ENCODE data around the gene ELAPOR2. TPM values are rescaled to one million over a fixed set of nuclear protein-coding genes. Genes with fewer than 3 reads are reported as not detected.

Gene ELAPOR2
- total and polyA plus RNA-seq, 9 of the 15 experiments (the other 6 are each of a cell fraction or from before 2014, with no cell fraction given) = 9.2 to 72.0 (median 35.0) TPM

DNA sequence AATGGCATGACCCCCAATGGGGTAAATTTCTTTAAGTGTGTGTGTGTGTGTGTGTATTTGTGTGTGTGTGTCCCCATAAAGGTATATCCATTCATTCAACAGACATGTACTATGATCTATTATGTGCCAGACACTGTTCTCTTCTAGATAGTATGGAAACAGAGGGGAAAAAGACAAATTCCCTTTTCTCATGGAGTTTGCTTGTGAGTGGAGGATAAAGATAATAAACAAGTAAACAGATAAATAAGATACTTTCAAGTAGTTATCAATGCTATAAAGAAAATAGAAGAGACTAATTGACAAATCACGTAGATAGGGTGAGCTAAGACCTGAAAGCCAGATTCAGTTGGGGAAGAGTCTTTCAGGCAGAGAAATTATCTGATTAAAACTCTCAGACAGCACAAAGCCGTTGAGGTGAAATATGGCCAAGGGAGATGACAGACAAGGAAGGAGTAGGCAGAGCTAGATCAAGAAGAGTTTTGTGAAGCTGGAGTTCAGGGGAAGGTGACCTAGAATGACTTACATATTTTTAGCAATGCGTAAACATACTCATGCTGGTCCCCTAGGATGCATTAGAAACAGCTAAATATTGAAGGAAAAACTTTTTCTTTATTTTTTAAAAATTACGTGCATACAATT lies 47.6 kb upstream of the ELAPOR2 start (continued):
- TF ChIP-seq REST (IDR thresholded peaks at IDR 0.05; ENCODE audit: borderline replicate concordance) (peak; percentile 24; the same call in 1 of the 2 replicates), REST (CRISPR knock-in tag; IDR thresholded peaks at IDR 0.05; ENCODE audit: low read depth) (no peak), OTX1 (CRISPR knock-in tag; IDR thresholded peaks at IDR 0.05) (no peak), KLF10 (CRISPR knock-in tag; IDR thresholded peaks at IDR 0.05) (no peak), TAF9B (IDR thresholded peaks at IDR 0.05; ENCODE audit: partially characterized antibody) (peak; percentile 42), PURB (CRISPR knock-in tag; IDR thresholded peaks at IDR 0.05; ENCODE audit: low read depth) (no peak), PHTF2 (CRISPR knock-in tag; IDR thresholded peaks at IDR 0.05) (no peak), ZNF239 (CRISPR knock-in tag; IDR thresholded peaks at IDR 0.05) (no peak), SAP30 (IDR thresholded peaks at IDR 0.05; ENCODE audit: borderline replicate concordance, insufficient read depth, low read depth, low read length, poor library complexity, severe bottlenecking) (no peak), ZNF699 (CRISPR knock-in tag; IDR thresholded peaks at IDR 0.05; ENCODE audit: insufficient replicate concordance) (no peak), TAF1 (IDR thresholded peaks at IDR 0.05; ENCODE audit: control insufficient read depth, extremely low read depth, insufficient read depth, low read length, severe bottlenecking) (no peak), ESRRA (IDR thresholded peaks at IDR 0.05; ENCODE audit: borderline replicate concordance, low read depth) (peak; percentile 94), ZNF232 (CRISPR knock-in tag; IDR thresholded peaks at IDR 0.05) (no peak), ZNF395 (CRISPR knock-in tag; IDR thresholded peaks at IDR 0.05) (0 out of 2 replicates have a peak, but pooled peaks have one; percentile 51), POU5F1 (IDR thresholded peaks at IDR 0.05; ENCODE audit: borderline replicate concordance, low read depth, low read length, partially characterized antibody) (no peak), HLTF (IDR thresholded peaks at IDR 0.05) (no peak), FOXK1 (CRISPR knock-in tag; IDR thresholded peaks at IDR 0.05; ENCODE audit: borderline replicate concordance) (no peak)
- TF ChIP-seq, protein P1, sequence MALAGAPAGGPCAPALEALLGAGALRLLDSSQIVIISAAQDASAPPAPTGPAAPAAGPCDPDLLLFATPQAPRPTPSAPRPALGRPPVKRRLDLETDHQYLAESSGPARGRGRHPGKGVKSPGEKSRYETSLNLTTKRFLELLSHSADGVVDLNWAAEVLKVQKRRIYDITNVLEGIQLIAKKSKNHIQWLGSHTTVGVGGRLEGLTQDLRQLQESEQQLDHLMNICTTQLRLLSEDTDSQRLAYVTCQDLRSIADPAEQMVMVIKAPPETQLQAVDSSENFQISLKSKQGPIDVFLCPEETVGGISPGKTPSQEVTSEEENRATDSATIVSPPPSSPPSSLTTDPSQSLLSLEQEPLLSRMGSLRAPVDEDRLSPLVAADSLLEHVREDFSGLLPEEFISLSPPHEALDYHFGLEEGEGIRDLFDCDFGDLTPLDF (CRISPR knock-in tag; IDR thresholded peaks at IDR 0.05) = no peak

All from K562 (cell line).